ENCODE results near the gene CARF. TPM values are rescaled to one million over a fixed set of nuclear protein-coding genes. Genes with fewer than 3 reads are reported as not detected.
"Not testable (repeated sequence)": the region's sequence is repeated elsewhere in the genome, so short reads cannot be mapped to it uniquely, and the experiment has no call there.

Gene CARF
- polyA plus RNA-seq, 3 donors from 2014 or later: 1.5 to 5.4 (median 2.9) TPM

- peak overlapping the region in 4 of 6 donors; percentile 93 to 99 (median 98) for H3K27ac Mint-ChIP-seq
- no peak for DNase-seq
- peaks cover 5 to 6% (median 5%) of the 10 kb centered on the region in 3 donors for H3K27me3 Mint-ChIP-seq (ENCODE audit: low read depth in 3 of 3)
- H3K36me3 Mint-ChIP-seq: peaks cover 0 to 3% (median under 1%) of the 10 kb centered on the region in 3 donors
- H3K4me1 Mint-ChIP-seq: peaks cover 16 to 42% of the 10 kb centered on the region in 2 donors
- peak overlapping the region; percentile 97 to 99 (median 98) for H3K4me3 Mint-ChIP-seq
- no peaks in the 10 kb centered on the region for H3K9me3 Mint-ChIP-seq
These were observed 1.4 kb upstream of the CARF start for GRCh38 chr2:202910698-202911097.

- Mint-ChIP-seq H3K9me3 (no peaks in the 10 kb centered on the region), H3K27me3 (ENCODE audit: low read depth in 3 of 3) (peaks cover 5 to 6% (median 5%) of the 10 kb centered on the region in 3 donors), H3K4me1 (peaks cover 16 to 42% of the 10 kb centered on the region in 2 donors), H3K36me3 (peaks cover 0 to 2% (median 0%) of the 10 kb centered on the region in 3 donors), H3K4me3 (peak overlapping the region; percentile 97 to 99 (median 98)), H3K27ac (peak overlapping the region; percentile 93 to 99 (median 97))
- no peak for DNase-seq
These were observed 918 bp upstream of the CARF start for GRCh38 chr2:202911203-202911511.

- Mint-ChIP-seq H3K4me3 (peak overlapping the region; percentile 97 to 99 (median 98)), H3K4me1 (peaks cover 16 to 42% of the 10 kb centered on the region in 2 donors), H3K27ac (peak overlapping the region; percentile 93 to 99 (median 97))
- H3K36me3 Mint-ChIP-seq; H3K27me3 Mint-ChIP-seq (ENCODE audit: low read depth in 3 of 3); H3K9me3 Mint-ChIP-seq: not testable (repeated sequence)
- peak; percentile 1 to 6 (median 1) for DNase-seq
These were observed 497 bp downstream of the CARF start for GRCh38 chr2:202912342-202913201.

GRCh38 chr2:202918860-202919259, 6.8 kb downstream of the CARF start:
- Mint-ChIP-seq H3K4me3 (no peak overlapping the region), H3K27ac (no peak overlapping the region), H3K9me3 (no peaks in the 10 kb centered on the region), H3K4me1 (no peaks in the 10 kb centered on the region), H3K27me3 (ENCODE audit: low read depth in 3 of 3) (no peaks in the 10 kb centered on the region), H3K36me3 (peaks cover 4 to 10% (median 6%) of the 10 kb centered on the region in 3 donors)
- no peak for DNase-seq

GRCh38 chr2:202932425-202933138, 20.5 kb downstream of the CARF start:
- Mint-ChIP-seq H3K4me1 (no peaks in the 10 kb centered on the region), H3K27ac (no peak overlapping the region), H3K9me3 (no peaks in the 10 kb centered on the region), H3K27me3 (ENCODE audit: low read depth in 3 of 3) (no peaks in the 10 kb centered on the region), H3K4me3 (no peak overlapping the region), H3K36me3 (peaks cover 0 to 35% (median 29%) of the 10 kb centered on the region in 3 donors)
- DNase-seq: no peak

GRCh38 chr2:202933139-202933510, 21.1 kb downstream of the CARF start:
- no peaks in the 10 kb centered on the region for H3K4me1 Mint-ChIP-seq
- H3K36me3 Mint-ChIP-seq: peaks cover 0 to 32% (median 24%) of the 10 kb centered on the region in 3 donors
- no peak for DNase-seq
- H3K27ac Mint-ChIP-seq: no peak overlapping the region
- no peaks in the 10 kb centered on the region for H3K9me3 Mint-ChIP-seq
- no peaks in the 10 kb centered on the region for H3K27me3 Mint-ChIP-seq (ENCODE audit: low read depth in 3 of 3)
- no peak overlapping the region for H3K4me3 Mint-ChIP-seq

- Mint-ChIP-seq H3K4me1 (no peaks in the 10 kb centered on the region), H3K27ac (no peak overlapping the region), H3K4me3 (no peak overlapping the region), H3K27me3 (ENCODE audit: low read depth in 3 of 3) (no peaks in the 10 kb centered on the region), H3K36me3 (peaks cover 3 to 31% (median 26%) of the 10 kb centered on the region in 3 donors), H3K9me3 (no peaks in the 10 kb centered on the region)
- DNase-seq: no peak
These were observed 21.9 kb downstream of the CARF start for GRCh38 chr2:202933958-202934357.

- Mint-ChIP-seq H3K4me1 (no peaks in the 10 kb centered on the region), H3K27me3 (ENCODE audit: low read depth in 3 of 3) (no peaks in the 10 kb centered on the region), H3K4me3 (no peak overlapping the region), H3K9me3 (no peaks in the 10 kb centered on the region), H3K27ac (no peak overlapping the region), H3K36me3 (peaks cover 5 to 34% (median 24%) of the 10 kb centered on the region in 3 donors)
- DNase-seq: no peak
These were observed 22.4 kb downstream of the CARF start for GRCh38 chr2:202934456-202934855.

- Mint-ChIP-seq H3K4me3 (no peak overlapping the region), H3K27me3 (ENCODE audit: low read depth in 3 of 3) (no peaks in the 10 kb centered on the region), H3K9me3 (no peaks in the 10 kb centered on the region), H3K36me3 (peaks cover 5 to 26% (median 19%) of the 10 kb centered on the region in 3 donors), H3K27ac (no peak overlapping the region), H3K4me1 (no peaks in the 10 kb centered on the region)
- DNase-seq: no peak
These were observed 26.9 kb downstream of the CARF start for GRCh38 chr2:202938960-202939359.

GRCh38 chr2:202941771-202942170, 29.7 kb downstream of the CARF start:
- no peak overlapping the region for H3K4me3 Mint-ChIP-seq
- no peak for DNase-seq
- peaks cover 23 to 47% (median 44%) of the 10 kb centered on the region in 3 donors for H3K36me3 Mint-ChIP-seq
- H3K9me3 Mint-ChIP-seq: peaks cover 0 to 5% (median under 1%) of the 10 kb centered on the region in 6 donors
- H3K27ac Mint-ChIP-seq: no peak overlapping the region
- H3K4me1 Mint-ChIP-seq: no peaks in the 10 kb centered on the region
- no peaks in the 10 kb centered on the region for H3K27me3 Mint-ChIP-seq (ENCODE audit: low read depth in 3 of 3)

GRCh38 chr2:202944408-202944807, 32.3 kb downstream of the CARF start:
- Mint-ChIP-seq H3K27ac (no peak overlapping the region), H3K27me3 (ENCODE audit: low read depth in 3 of 3) (no peaks in the 10 kb centered on the region), H3K4me3 (no peak overlapping the region), H3K9me3 (peaks cover 0 to 14% (median 2%) of the 10 kb centered on the region in 6 donors), H3K4me1 (no peaks in the 10 kb centered on the region), H3K36me3 (peaks cover 24 to 55% (median 48%) of the 10 kb centered on the region in 3 donors)
- no peak for DNase-seq

- H3K27me3 Mint-ChIP-seq (ENCODE audit: low read depth in 3 of 3): no peaks in the 10 kb centered on the region
- H3K4me1 Mint-ChIP-seq: no peaks in the 10 kb centered on the region
- no peak overlapping the region for H3K27ac Mint-ChIP-seq
- no peak for DNase-seq
- H3K4me3 Mint-ChIP-seq: no peak overlapping the region
- H3K36me3 Mint-ChIP-seq: peaks cover 24 to 55% (median 48%) of the 10 kb centered on the region in 3 donors
- H3K9me3 Mint-ChIP-seq: peaks cover 0 to 14% (median 2%) of the 10 kb centered on the region in 6 donors
These were observed 32.7 kb downstream of the CARF start for GRCh38 chr2:202944816-202945215.

GRCh38 chr2:202945497-202945896, 33.4 kb downstream of the CARF start:
- Mint-ChIP-seq H3K27ac (no peak overlapping the region), H3K4me1 (no peaks in the 10 kb centered on the region), H3K27me3 (ENCODE audit: low read depth in 3 of 3) (no peaks in the 10 kb centered on the region), H3K36me3 (peaks cover 24 to 52% (median 48%) of the 10 kb centered on the region in 3 donors), H3K4me3 (no peak overlapping the region), H3K9me3 (peaks cover 0 to 14% (median 2%) of the 10 kb centered on the region in 6 donors)
- no peak for DNase-seq

GRCh38 chr2:202949333-202949732, 37.3 kb downstream of the CARF start:
- Mint-ChIP-seq H3K36me3 (peaks cover 34 to 51% (median 47%) of the 10 kb centered on the region in 3 donors), H3K9me3 (peaks cover 0 to 14% (median 2%) of the 10 kb centered on the region in 6 donors)
- not testable (repeated sequence) for H3K4me3 Mint-ChIP-seq; H3K4me1 Mint-ChIP-seq; H3K27me3 Mint-ChIP-seq (ENCODE audit: low read depth in 3 of 3); DNase-seq; H3K27ac Mint-ChIP-seq
